SH-SY5Y (cell line): ENCODE results near the gene SUGCT.

Experiments used
- GATA2 ChIP-seq: IDR thresholded peaks from 2 replicates; pipeline ENCODE4 v1.6.1; 2011; ENCODE audit warnings: mild to moderate bottlenecking, low read depth, low read length
- GATA3 ChIP-seq: IDR thresholded peaks from 2 replicates; pipeline ENCODE4 v1.6.1; 2011; ENCODE audit warnings: low read depth, mild to moderate bottlenecking, low read length, moderate library complexity

- no peak for TF ChIP-seq GATA3
- no peak for TF ChIP-seq GATA2
Observed at GRCh38 chr7:40306025-40306424, 171.2 kb downstream of the SUGCT start.
